ENCODE results near the gene EPHA8. TPM values are rescaled to one million over a fixed set of nuclear protein-coding genes. Genes with fewer than 3 reads are reported as not detected.

The EPHA8 gene
- total RNA-seq, 1 donor from 2014 or later, result not detected

DNA sequence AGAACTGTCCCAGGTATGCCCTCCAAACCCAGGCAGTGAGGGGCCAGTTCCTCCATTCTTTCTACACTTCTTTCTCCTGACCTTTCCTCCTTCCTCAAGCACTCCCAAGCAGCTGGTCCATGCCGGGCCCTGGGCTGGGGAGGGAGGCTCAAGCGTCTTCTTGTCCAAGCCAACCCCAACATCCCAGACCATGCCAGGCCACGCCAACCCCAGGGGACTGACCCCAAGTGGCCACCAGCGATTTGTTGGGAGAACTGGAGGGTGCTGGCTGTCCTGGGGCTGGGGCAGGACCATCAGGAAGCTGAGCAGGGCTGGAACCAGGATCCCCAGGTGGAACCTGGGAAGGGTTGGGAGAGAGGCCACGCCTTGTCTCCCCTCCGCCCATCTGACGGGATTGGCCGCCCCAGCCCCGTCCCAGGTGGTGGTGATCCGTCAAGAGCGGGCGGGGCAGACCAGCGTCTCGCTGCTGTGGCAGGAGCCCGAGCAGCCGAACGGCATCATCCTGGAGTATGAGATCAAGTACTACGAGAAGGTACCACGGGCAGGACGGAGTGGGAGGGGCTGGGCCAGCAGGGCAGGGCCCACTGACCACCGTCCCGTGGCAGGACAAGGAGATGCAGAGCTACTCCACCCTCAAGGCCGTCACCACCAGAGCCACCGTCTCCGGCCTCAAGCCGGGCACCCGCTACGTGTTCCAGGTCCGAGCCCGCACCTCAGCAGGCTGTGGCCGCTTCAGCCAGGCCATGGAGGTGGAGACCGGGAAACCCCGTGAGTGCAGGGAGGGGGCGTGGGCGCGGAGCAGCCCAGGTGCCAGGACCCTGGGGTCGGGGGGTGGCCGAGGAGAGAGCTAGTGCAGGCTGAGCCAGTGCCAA is 29.9 kb downstream of the EPHA8 start:
- H3K27ac Mint-ChIP-seq, result no peak overlapping the region
- peaks cover 2% of the 10 kb centered on the region for H3K27me3 Mint-ChIP-seq (ENCODE audit: insufficient read depth)
- no peak overlapping the region for H3K4me3 Mint-ChIP-seq
- intact Hi-C loops (cut with micrococcal nuclease), result no loop called here
- no peaks in the 10 kb centered on the region for H3K9me3 Mint-ChIP-seq
- no peak for DNase-seq (ENCODE audit: low spot score)
- no peaks in the 10 kb centered on the region for H3K4me1 Mint-ChIP-seq (ENCODE audit: low read depth)
- H3K36me3 Mint-ChIP-seq (ENCODE audit: low read depth), result no peaks in the 10 kb centered on the region

DNA sequence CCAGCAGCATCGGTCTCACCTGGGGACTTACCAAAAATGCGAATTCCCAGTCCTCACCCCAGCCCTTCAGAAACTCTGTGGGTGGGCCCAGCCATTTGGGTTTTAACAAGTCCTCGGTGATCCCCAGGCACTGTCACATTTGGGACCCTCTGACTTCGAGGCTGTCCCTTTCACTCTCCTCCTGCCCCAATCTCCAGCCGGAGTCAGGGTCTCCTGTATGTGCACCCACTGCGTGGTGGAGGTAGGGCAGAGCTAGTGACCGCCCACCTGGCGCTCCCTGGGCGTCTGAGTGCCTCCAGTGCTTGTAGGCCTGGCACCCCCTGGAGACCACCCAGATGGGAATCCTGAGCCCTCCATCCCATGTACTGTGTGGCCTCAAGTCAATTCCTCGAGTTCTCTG is 31.1 kb downstream of the EPHA8 start:
- intact Hi-C loops (cut with micrococcal nuclease), result no loop called here
- H3K9me3 Mint-ChIP-seq, result no peaks in the 10 kb centered on the region
- H3K27me3 Mint-ChIP-seq (ENCODE audit: insufficient read depth), result peaks cover 2% of the 10 kb centered on the region

DNA sequence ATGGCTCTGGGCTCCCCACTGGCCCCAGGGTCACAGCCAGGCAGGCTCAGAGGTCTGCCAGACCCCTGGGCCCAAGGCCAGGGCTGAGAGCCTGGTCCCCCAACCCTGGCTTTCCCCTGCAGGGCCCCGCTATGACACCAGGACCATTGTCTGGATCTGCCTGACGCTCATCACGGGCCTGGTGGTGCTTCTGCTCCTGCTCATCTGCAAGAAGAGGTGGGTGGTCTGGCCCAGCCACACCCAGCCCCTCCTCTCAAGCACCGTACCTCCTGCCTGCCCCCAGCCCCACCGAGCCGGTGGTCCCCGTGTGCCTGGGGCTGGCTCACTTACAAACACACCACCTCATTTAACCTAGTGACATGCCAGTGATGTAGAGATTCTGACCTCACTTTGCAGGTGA is 31.8 kb downstream of the EPHA8 start:
- no peaks in the 10 kb centered on the region for H3K36me3 Mint-ChIP-seq (ENCODE audit: low read depth)

More for the DNA sequence above, 31.1 kb downstream of the EPHA8 start:
- Mint-ChIP-seq H3K4me1 (ENCODE audit: low read depth) (no peaks in the 10 kb centered on the region), H3K36me3 (ENCODE audit: low read depth) (no peaks in the 10 kb centered on the region), H3K4me3 (no peak overlapping the region), H3K27ac (no peak overlapping the region)
- no peak for DNase-seq (ENCODE audit: low spot score)

DNA sequence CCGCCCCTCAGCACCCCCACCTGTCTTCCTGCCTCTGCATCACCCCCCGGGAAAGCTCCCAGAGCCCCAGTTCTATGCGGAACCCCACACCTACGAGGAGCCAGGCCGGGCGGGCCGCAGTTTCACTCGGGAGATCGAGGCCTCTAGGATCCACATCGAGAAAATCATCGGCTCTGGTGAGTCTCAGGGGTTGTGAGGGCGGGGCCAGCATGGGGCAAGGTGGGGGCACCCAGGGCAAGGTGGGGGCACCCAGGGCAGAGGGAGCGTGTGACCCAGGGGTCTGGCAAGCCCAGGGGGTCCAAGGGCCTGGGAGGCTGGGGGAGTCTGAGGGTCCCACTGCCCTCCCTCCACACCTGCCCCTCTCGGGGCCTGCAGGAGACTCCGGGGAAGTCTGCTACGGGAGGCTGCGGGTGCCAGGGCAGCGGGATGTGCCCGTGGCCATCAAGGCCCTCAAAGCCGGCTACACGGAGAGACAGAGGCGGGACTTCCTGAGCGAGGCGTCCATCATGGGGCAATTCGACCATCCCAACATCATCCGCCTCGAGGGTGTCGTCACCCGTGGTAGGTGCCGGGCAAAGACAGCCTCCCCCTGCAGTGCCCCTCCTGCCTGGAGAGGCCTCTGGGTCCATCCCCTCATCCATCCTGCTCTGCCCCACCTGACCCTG is 34.1 kb downstream of the EPHA8 start:
- Mint-ChIP-seq H3K4me1 (ENCODE audit: low read depth) (no peaks in the 10 kb centered on the region), H3K36me3 (ENCODE audit: low read depth) (no peaks in the 10 kb centered on the region), H3K4me3 (no peak overlapping the region), H3K27me3 (ENCODE audit: insufficient read depth) (no peaks in the 10 kb centered on the region), H3K9me3 (no peaks in the 10 kb centered on the region), H3K27ac (no peak overlapping the region)
- no peak for DNase-seq (ENCODE audit: low spot score)
- intact Hi-C loops (cut with micrococcal nuclease), result no loop called here

More for the DNA sequence above, 31.8 kb downstream of the EPHA8 start:
- intact Hi-C loops (cut with micrococcal nuclease), result no loop called here
- H3K27me3 Mint-ChIP-seq (ENCODE audit: insufficient read depth), result peaks cover 2% of the 10 kb centered on the region
- H3K27ac Mint-ChIP-seq, result no peak overlapping the region
- no peak for DNase-seq (ENCODE audit: low spot score)
- no peaks in the 10 kb centered on the region for H3K9me3 Mint-ChIP-seq
- no peak overlapping the region for H3K4me3 Mint-ChIP-seq
- H3K4me1 Mint-ChIP-seq (ENCODE audit: low read depth), result no peaks in the 10 kb centered on the region

DNA sequence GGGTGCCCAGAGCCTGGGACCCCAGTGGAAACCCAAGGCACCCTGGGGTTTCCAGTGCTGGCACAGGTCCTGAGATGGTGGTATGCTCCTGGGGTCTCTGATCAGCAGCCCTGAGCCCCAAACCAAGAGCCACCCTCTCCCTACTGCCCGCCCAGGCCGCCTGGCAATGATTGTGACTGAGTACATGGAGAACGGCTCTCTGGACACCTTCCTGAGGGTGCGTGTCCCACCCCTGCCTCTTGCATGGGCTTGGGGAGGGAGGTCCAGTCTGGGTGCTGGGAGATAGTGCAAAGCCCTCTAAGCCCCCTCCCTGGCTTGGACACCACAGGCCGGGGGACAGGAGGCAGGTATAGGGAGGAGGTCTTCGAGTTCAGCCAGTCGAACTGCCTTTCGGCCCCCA is 34.7 kb downstream of the EPHA8 start:
- H3K4me1 Mint-ChIP-seq (ENCODE audit: low read depth), result no peaks in the 10 kb centered on the region
- H3K9me3 Mint-ChIP-seq, result no peaks in the 10 kb centered on the region
- intact Hi-C loops (cut with micrococcal nuclease), result no loop called here
- DNase-seq (ENCODE audit: low spot score), result no peak
- H3K4me3 Mint-ChIP-seq, result no peak overlapping the region
- no peaks in the 10 kb centered on the region for H3K27me3 Mint-ChIP-seq (ENCODE audit: insufficient read depth)
- no peak overlapping the region for H3K27ac Mint-ChIP-seq
- H3K36me3 Mint-ChIP-seq (ENCODE audit: low read depth), result no peaks in the 10 kb centered on the region

DNA sequence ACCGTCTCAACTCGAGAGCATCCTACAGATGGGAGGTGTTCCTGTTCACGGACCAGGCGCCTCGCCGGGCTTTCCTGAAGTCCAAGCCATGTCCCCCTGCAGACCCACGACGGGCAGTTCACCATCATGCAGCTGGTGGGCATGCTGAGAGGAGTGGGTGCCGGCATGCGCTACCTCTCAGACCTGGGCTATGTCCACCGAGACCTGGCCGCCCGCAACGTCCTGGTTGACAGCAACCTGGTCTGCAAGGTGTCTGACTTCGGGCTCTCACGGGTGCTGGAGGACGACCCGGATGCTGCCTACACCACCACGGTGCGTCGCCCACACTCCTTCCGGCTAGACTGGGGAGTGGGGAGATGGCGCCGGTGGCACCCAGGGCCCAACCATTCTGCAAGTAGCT is 35.4 kb downstream of the EPHA8 start:
- Mint-ChIP-seq H3K4me1 (ENCODE audit: low read depth) (no peaks in the 10 kb centered on the region), H3K27me3 (ENCODE audit: insufficient read depth) (no peaks in the 10 kb centered on the region), H3K4me3 (no peak overlapping the region), H3K9me3 (no peaks in the 10 kb centered on the region), H3K36me3 (ENCODE audit: low read depth) (no peaks in the 10 kb centered on the region), H3K27ac (no peak overlapping the region)
- intact Hi-C loops (cut with micrococcal nuclease), result no loop called here
- no peak for DNase-seq (ENCODE audit: low spot score)

DNA sequence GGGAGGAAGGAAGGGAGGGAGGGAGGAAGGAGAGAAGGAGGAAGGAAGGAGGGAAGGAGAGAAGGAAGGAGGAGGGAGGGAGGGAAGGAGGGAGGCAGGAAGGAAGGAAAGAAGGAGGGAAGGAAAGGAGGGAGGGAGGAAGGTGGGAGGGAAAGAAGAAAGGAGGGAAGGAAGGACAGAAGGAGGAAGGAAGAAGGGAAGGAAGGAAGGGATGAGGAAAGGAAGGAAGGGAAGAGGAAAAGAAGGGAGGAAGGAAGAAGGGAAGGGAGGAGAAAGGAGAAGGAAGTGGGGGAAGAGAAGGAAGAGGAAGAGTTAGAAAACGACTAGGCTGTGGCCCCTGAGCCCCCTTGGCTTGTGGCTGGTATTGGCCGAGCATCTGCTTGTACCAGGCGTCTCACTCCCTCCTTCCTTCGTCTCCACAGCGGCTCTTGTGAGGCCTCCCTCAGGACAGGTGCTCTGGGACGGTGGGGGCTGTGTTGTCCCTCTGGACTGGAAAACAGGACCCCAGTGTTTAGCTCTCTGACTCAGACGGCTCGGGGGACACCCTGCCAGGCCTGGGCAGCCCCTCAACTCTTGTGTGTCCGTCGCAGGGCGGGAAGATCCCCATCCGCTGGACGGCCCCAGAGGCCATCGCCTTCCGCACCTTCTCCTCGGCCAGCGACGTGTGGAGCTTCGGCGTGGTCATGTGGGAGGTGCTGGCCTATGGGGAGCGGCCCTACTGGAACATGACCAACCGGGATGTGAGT is 37.0 kb downstream of the EPHA8 start:
- Mint-ChIP-seq H3K27me3 (ENCODE audit: insufficient read depth) (peaks cover 5% of the 10 kb centered on the region), H3K36me3 (ENCODE audit: low read depth) (no peaks in the 10 kb centered on the region), H3K27ac (no peak overlapping the region), H3K9me3 (no peaks in the 10 kb centered on the region), H3K4me3 (no peak overlapping the region), H3K4me1 (ENCODE audit: low read depth) (no peaks in the 10 kb centered on the region)
- intact Hi-C loops (cut with micrococcal nuclease), result no loop called here
- no peak for DNase-seq (ENCODE audit: low spot score)

DNA sequence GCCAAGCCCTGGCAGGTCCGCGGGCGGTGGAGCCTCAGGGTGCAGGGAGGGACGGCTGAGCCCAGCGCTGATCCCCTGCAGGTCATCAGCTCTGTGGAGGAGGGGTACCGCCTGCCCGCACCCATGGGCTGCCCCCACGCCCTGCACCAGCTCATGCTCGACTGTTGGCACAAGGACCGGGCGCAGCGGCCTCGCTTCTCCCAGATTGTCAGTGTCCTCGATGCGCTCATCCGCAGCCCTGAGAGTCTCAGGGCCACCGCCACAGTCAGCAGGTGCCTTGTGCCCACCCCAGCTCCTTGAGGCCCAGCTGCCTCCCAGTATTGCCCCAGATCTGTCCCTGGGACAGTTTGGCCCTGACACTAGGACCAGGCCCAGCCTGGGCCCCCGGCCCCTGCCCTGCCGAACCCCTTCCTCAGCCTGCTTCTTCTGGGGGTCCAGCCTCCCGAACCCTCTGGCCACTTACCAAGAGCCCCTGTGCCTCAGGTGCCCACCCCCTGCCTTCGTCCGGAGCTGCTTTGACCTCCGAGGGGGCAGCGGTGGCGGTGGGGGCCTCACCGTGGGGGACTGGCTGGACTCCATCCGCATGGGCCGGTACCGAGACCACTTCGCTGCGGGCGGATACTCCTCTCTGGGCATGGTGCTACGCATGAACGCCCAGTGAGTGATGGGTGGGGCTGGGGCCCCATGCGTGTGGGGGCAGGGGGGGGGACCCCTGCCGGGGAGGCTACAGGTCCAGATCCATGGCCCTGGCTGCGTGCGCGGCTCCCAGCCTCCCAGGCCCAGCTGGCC is 37.7 kb downstream of the EPHA8 start:
- H3K27ac Mint-ChIP-seq, result no peak overlapping the region
- H3K4me3 Mint-ChIP-seq, result no peak overlapping the region
- H3K36me3 Mint-ChIP-seq (ENCODE audit: low read depth), result no peaks in the 10 kb centered on the region
- intact Hi-C loops (cut with micrococcal nuclease), result no loop called here
- no peaks in the 10 kb centered on the region for H3K4me1 Mint-ChIP-seq (ENCODE audit: low read depth)
- DNase-seq (ENCODE audit: low spot score), result no peak
- H3K27me3 Mint-ChIP-seq (ENCODE audit: insufficient read depth), result peaks cover 5% of the 10 kb centered on the region
- no peaks in the 10 kb centered on the region for H3K9me3 Mint-ChIP-seq

DNA sequence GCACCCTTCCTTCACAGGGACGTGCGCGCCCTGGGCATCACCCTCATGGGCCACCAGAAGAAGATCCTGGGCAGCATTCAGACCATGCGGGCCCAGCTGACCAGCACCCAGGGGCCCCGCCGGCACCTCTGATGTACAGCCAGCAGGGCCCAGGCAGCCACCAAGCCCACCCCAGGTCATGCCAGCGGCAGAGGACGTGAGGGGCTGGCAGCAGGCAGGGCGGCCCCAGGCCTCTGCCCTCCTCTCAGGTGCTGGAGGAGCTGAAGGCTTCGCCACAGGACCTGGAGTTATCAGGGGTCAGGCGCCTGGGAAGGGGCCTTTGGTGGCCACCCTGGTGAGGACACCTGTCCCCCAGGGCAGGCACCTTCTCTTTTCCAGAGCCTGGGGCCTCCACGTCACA is 38.3 kb downstream of the EPHA8 start:
- no peak overlapping the region for H3K4me3 Mint-ChIP-seq
- H3K4me1 Mint-ChIP-seq (ENCODE audit: low read depth), result no peaks in the 10 kb centered on the region
- intact Hi-C loops (cut with micrococcal nuclease), result no loop called here
- no peaks in the 10 kb centered on the region for H3K9me3 Mint-ChIP-seq
- no peaks in the 10 kb centered on the region for H3K36me3 Mint-ChIP-seq (ENCODE audit: low read depth)
- peaks cover 11% of the 10 kb centered on the region for H3K27me3 Mint-ChIP-seq (ENCODE audit: insufficient read depth)
- H3K27ac Mint-ChIP-seq, result no peak overlapping the region
- DNase-seq (ENCODE audit: low spot score), result no peak

DNA sequence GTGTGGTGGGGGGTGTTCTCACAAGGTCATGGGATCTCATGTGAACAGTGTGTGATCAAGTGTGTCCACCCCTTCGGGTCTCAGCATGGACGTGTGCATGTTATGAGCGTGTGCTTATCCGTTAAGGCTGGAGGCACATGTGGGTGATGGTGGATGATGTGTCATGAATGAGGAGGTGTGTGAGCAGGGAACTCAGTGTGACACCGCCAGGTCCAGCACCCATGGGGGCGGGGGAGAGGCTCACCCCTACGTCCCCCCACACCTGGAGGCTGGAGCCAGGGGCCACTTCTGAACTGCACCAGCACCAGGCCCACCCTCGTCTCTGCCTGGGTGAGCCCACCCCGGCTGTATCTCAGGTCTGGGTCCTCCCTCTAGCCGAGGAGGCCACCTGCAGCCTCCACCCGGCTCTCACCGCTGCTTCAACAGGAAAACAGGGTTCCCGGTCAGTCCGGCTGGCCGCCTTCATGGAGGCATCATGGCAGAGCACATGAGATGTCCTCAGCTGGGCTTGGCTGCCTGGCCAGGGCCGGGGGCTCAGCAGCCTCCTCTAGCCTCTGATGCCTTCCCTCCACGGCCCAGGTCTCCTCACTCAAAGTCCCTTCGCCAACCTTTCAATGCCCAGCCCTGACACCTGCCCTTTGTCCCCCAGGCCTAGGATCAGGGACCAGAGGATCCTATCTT is 38.9 kb downstream of the EPHA8 start:
- intact Hi-C loops (cut with micrococcal nuclease), result no loop called here
- no peaks in the 10 kb centered on the region for H3K36me3 Mint-ChIP-seq (ENCODE audit: low read depth)
- DNase-seq (ENCODE audit: low spot score), result no peak
- no peak overlapping the region for H3K4me3 Mint-ChIP-seq
- H3K4me1 Mint-ChIP-seq (ENCODE audit: low read depth), result no peaks in the 10 kb centered on the region
- H3K9me3 Mint-ChIP-seq, result no peaks in the 10 kb centered on the region
- no peak overlapping the region for H3K27ac Mint-ChIP-seq
- peaks cover 11% of the 10 kb centered on the region for H3K27me3 Mint-ChIP-seq (ENCODE audit: insufficient read depth)

DNA sequence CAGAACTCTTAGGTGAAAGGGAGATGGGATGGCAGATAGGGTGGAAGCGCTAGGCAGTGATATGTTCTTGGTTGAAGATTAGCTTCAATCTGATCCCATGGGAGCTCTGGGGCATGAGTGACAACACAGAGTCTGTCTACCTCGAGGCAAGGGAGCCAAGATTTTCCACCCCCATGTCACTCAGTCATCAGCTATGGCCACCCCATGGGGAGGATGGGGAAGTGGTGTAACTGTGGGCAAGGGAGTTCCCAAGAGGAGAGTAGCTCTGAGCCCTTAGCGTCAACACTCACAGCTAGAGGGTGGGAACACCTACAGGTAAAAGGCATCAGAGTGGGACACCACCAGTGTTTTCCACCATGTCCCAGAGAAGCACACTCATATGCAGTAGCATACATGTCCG is 42.9 kb downstream of the EPHA8 start:
- H3K4me1 Mint-ChIP-seq (ENCODE audit: low read depth), result no peaks in the 10 kb centered on the region
- no peak overlapping the region for H3K27ac Mint-ChIP-seq
- DNase-seq (ENCODE audit: low spot score), result no peak
- intact Hi-C loops (cut with micrococcal nuclease), result no loop called here
- H3K4me3 Mint-ChIP-seq, result no peak overlapping the region
- H3K27me3 Mint-ChIP-seq (ENCODE audit: insufficient read depth), result peaks cover 14% of the 10 kb centered on the region
- H3K36me3 Mint-ChIP-seq (ENCODE audit: low read depth), result no peaks in the 10 kb centered on the region
- no peaks in the 10 kb centered on the region for H3K9me3 Mint-ChIP-seq

DNA sequence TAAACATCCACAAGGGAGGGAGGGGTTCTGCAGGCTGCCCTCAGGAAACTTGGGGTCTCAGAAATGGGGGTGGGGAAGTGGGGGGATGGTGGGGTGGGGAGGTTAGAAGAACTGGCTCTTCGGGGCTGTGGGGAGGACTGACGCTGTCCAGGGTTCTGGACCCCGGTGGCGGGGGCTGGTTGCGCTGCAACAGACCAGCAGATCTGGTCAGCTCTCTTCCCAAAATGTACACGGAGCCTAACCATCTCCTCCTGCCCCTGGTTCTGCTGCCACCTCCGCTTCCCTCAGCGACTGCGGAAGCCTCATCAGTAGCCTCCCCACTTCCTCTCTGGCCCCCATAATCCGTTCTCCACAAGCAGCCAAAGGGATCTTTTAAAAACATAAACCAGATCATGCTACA is 43.9 kb downstream of the EPHA8 start:
- no peaks in the 10 kb centered on the region for H3K9me3 Mint-ChIP-seq
- DNase-seq (ENCODE audit: low spot score), result no peak
- intact Hi-C loops (cut with micrococcal nuclease), result no loop called here
- H3K4me3 Mint-ChIP-seq, result no peak overlapping the region
- H3K27ac Mint-ChIP-seq, result no peak overlapping the region
- no peaks in the 10 kb centered on the region for H3K36me3 Mint-ChIP-seq (ENCODE audit: low read depth)
- no peaks in the 10 kb centered on the region for H3K4me1 Mint-ChIP-seq (ENCODE audit: low read depth)
- peaks cover 14% of the 10 kb centered on the region for H3K27me3 Mint-ChIP-seq (ENCODE audit: insufficient read depth)

Measured in activated T-helper 1 cell treated with anti-CD3 and anti-CD28 coated beads, Interleukin-12 subunit alpha, Interleukin-12 subunit beta, Interleukin-2, Interleukin-4 antibody, amounts not matched to agents 30 ng/mL and 10 ng/mL and 1 ng/mL, durations not matched to agents 14 hours and 24 hours and 36 hours (primary cell).